Stimulated activated CD8-positive, alpha-beta memory T cell treated with anti-CD3 and anti-CD28 coated beads, Interleukin-7, amount 100 ng/mL, for 24 hours (primary cell): ENCODE measurements around the gene GJD2.

Source experiments
- DNase-seq: peaks from one replicate; pipeline ENCODE4 v3.0.0-alpha.2; 2020; ENCODE audit warnings: low read depth

GJD2 gene

DNA sequence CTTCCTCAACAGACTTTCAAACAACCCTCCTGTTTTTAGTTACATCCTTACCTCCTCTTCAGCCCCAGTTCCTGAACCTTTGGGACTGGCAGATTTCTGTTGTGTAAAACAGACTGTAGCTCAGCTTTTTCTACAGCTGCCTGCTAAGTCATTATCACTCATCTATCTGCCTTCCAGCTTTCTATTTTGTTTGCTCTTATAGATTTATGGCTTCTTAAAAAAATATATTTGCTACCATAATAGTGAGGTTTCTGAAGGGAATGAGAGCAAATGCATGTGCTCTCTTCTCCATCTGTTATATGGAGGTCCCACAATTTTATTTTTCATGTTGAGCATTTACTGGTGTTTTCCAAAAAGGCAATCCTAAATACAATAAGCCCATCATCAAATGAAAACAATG is 18.2 kb upstream of the GJD2 start:
- no peak for DNase-seq

DNA sequence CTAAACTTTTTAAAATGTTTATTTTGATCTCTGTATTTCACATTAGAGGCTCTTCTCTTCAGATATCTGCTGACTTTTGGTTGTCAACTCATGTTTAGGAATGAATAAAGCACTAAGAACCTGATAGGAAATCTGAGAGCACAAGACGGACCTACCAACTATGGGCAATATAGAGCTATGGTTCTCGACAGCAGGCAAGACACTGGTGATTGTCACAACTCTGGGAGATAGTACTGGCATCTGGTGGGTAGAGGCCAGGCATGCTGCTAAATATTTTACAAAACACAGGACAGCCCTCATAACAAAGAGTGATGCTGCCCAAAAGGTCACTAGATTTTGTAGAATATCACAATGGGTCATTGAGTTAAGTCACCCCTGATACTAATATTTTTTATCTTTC is 17.5 kb upstream of the GJD2 start:
- no peak for DNase-seq

DNA sequence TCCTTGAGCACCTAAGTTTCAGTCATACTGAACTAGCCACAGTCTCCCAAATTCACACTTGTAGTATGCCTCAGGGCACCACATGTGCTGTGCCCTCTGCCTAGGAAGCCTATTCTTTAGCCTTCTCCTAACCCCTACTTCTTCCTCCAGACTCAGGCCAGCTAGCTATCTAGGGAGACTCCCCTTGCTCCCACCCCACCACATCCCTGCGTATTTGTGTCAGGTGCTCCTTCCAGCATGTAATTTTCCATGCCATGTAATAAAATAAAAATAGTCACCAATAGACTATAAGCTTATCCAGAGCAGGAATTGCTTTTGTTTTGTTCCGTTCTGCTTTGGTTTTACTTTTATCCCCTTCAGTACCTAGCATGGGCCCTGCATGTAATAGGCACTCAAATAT is 14.9 kb upstream of the GJD2 start:
- no peak for DNase-seq

DNA sequence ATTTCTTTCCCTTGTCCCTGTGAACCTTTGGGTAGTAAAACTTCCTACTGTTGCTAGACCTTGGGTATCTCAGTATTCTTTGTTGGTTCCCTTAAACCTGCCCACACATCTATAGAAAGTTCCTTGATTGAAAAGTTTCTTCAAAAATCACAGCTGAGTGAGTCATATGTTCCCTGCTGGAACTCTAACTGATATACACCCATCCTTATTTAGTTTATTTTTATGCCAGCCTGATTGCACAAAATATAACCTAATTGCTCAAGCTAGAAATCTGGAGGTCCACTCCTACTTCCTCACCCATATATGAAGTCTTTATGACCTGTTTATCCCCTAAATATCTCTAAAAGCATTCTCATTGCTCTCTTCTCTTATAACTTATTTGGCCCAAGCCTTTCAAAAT is 13.7 kb upstream of the GJD2 start:
- no peak for DNase-seq

DNA sequence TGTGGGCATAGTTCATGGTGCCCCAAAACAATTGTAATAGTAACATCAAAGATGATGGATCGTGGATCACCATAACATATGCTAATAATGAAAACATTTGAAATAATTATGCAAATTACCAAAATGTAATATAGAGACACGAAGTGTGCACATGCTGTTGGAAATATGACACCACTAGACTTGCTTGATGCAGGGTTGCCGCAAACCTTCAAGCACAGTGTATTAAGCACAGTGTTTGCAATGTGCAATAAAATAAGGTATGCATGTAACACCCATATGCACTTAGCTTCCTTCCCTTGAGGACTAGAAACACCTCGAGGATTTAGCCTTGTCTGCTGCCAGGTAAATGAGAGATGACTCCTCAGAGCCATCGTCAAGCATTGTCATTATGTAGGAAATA is 10.9 kb upstream of the GJD2 start:
- no peak for DNase-seq

DNA sequence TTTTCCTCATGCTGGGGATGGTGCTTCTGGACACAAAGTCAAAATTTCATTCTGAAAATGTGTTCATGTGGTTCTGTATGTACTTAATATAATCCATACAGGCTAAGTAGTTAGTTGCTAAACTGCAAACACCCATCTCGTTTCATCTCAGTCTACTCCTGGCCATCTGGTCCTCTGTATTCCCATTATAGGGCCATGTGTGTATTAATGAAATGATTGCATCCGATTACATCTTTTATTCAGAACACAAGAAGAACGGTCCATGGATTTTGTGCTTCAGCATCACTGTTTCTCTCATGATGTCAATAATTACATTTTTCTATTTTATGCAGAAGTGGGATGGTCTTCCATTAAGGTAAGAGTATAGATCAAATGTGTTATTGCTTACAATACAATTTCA is 6.1 kb upstream of the GJD2 start:
- no peak for DNase-seq

DNA sequence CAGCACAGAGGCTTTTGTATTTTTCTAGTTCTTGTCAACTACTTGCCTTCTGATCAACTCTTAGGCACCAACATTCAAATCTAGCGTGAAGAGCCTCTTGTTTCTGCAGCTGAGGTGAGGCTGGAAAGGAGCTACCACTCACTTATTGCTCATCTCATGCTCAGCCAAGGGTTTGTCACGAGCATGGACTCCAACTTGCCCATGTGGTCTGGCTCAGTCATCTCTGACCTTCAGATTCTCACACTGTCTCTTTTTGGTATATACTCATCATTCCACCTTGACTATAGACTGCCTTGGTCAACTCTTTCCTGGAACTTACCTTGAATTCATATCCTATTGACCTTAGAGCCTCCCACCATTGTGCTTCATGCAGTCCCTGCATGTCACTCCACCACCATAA is 5.2 kb upstream of the GJD2 start:
- no peak for DNase-seq

DNA sequence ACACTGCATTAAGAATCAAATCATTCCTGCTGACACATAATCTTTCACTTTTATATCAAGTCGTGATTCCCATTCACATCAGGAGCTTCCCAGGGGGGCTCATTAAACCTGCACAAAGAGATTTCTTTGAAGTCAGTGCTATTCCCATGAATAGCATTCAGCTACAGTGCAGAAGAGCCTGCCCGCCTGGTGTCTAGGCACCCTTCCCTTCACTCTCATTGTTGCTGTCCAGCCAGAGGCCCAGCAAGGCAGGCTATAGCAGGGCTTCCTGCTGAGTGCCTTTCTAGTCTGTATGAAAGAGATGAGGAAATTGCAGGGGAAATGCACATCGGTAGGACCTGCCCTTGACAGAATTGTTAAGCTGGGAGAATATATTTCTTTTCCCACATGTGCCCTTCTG is 4.5 kb upstream of the GJD2 start:
- DNase-seq, result no peak

DNA sequence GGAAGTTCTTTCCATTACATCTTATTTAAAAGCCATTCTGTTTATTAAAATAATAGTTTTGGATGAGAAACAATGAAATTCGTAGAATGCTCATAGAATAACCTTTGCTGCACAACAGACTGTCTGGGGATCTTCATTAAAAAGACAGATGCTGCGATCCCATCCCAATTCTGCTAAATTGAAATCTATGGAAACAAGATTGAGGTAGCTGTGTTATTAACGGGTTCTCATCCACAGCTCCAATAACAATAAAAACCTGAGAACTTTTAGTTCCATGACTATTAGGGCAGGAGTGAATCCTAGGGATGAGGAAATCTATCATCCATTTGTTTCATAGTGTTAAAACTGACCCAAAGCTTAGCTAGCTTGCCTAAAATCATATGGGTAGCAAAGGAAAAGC is 2.5 kb upstream of the GJD2 start:
- no peak for DNase-seq

DNA sequence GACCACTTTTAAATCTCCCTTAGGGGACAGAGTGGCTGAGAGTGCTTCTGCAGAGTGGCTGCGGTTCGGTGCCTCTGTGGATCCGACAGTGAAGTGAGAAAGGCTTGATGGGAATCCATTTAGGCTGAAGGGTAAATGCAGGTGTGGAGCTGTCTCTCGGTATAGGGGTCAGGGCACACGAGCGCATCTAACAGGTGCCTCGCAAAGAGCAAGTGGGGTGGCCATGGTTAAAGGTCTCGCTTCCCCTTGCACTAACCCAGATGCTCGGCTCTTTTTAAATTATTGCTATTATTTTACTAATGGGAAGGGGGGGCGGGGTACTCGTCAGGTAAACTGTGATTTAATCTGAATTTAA is 598 bp upstream of the GJD2 start:
- DNase-seq, result no peak

DNA sequence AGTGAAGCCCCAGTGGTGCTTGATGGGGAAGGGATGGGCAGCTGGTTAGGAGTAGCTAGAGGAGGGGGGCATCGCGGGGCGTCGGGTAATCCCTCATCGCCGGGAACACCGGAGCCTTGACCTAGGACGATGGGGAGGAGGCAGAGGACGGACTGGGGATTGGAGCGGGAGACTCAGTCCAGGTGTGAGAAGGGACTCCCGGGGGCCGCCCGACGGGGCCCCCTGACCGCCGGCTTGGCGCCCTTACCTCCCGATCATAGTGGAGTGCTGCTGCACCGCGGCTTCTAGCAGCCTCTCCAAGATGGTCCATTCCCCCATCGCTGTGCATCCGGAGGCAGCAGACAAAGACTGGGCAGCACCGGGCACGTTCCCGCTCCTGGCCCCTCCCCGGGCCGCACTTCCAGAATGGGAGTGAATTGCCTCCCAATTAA is 612 bp downstream of the GJD2 start:
- DNase-seq, result no peak

DNA sequence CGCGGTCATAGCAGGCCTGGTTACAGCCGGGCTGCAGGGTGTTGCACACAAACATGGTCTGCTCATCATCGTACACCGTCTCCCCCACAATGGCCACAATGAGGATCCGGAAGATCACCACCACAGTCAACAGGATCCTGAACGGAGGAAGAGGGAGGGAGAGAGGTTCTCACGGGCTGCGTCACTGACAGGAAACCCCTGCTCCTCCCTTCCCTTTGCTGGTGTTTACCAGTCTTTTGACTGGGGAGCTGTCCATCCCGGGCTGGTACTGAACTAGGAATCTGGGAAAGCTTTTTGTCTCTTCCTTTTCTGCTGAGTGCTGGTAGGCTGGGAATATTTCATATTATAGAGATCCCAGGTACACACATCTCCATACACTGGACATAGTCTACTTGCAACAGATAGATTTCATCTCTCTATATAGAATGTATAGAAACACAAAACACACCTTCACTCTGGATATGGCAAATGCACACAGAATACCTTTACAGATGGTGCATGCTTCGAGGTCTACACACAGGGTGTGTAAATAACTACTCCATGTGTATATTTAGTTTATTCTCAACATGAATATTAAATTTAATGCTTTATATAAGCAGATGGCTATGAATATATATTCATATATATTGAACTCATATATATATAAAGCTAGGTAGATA is 1.4 kb downstream of the GJD2 start:
- no peak for DNase-seq

DNA sequence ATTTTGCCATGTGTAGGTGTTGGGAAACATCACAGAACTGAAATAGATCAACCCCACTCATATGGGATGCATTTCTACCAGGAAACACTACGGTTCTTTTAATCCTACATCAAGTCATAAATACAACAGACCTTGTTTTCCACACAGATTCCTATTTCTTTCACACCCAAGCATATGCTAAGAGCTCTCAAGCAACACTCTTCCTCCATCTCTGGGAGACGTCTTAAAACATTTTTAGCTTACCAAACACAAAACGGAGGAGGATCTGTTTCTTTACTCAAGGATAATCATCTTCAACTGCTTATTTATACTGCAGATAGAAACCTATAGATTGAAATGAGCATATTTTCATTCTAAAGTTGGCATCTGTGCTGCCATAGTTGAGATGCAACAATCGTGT is 5.1 kb downstream of the GJD2 start:
- no peak for DNase-seq

DNA sequence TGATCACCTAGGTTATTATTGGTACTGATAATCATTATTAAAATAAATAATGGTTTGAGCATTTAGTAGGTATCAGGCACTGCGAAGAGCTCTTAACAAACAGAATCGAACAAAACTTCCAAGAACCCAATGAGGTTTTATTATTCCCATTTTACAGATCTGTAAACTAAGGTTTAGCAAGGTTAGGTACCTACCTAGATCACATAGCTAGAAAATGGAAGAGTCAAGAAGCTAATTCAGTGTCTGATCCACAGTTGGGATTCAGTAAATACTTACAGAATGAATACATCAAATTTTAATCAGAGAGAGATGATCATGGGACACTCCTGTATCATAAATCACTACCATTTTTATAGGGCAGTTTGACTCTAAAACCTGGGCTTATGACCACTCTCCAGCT is 15.5 kb downstream of the GJD2 start:
- no peak for DNase-seq

DNA sequence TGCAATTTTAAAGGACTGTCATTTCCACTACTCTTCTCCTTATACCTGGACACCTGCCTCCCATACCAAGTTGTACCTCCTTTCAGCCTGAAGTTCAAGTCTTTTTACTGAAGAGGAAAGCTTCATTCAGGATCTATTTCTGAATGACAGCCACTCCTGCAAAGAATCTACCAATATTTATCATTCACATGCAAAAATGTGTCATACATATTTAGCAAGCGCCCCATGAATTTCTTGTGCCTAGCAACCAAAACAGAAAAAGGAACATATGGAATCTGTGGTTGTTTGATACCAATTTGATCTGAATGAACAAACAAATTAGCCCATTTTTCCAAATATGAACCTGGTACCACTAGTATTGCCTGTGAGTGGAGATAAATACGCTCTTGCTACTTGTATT is 16.8 kb downstream of the GJD2 start:
- no peak for DNase-seq

DNA sequence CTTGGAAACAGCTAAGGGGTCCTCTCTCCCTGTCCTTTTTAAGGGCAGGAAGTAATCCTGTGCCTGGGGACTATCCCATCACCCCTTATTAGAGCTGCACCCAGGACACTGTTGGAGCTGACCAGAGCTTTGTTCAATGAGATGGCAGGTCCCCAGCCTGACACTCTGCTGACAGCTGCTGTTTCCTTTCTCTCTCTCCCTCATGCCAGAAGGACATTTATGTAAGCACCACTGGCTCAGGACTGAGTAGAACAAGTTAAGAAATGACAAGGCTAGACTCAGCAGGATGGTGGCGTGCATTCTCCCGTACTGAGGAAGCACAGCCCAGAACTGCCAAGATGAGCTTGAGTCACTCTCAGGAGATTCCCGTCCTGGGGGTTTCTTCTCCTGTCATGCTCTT is 17.3 kb downstream of the GJD2 start:
- DNase-seq, result no peak

DNA sequence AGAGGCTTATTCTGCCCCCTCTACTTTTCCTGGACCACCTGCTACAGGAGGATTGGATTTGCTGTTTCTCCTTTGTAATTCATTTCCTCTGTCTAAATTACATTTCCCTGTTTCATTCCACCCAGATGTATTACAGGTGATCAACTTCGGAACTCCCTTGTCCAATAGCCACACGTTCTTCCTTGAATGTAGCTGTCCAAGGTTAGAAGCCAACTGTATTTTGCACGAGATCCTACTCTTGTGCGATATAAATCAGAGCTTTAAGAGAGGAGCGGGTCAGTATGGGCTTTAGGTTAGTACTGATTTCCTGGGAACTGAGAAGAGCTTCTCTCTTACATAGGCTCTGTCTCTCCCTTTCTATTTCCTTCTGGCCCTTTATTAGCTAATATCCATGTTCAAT is 20.5 kb downstream of the GJD2 start:
- DNase-seq, result no peak

DNA sequence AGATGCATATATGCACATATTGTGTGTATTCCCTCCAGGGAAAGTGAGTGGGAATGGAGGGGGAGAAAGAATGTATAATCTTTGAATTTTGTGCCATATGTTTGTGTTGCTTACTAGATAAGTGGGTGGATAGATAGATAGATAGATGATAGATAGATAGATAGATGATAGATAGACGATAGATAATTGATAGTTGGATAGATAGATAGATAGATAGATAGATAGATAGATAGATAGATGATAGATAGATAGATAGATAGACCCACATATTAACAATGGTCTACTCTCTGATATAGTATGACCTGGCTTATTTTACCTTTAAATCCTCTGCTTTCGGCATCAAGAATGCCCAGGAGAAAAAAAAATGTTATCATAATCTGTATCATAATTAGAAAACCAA is 21.2 kb downstream of the GJD2 start:
- no peak for DNase-seq

DNA sequence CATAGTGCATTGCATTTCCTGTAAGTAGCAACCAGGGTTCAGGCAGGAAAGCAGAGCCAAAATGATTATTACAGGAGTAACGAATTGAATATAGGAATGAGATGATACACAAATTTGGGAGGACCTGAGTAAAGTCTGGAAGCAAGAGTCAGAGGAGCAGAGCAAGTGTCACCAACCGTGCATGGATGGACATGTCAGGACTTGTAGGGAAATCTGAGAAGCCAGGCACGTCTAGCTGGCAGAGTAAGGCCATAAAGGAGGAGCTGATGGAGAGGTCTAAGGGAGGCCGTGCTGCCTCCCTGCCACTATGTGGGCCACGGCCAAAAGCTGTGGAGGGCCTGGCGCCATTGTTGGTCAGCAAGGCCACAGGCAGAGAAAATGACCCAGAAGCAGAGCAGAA is 22.4 kb downstream of the GJD2 start:
- no peak for DNase-seq

DNA sequence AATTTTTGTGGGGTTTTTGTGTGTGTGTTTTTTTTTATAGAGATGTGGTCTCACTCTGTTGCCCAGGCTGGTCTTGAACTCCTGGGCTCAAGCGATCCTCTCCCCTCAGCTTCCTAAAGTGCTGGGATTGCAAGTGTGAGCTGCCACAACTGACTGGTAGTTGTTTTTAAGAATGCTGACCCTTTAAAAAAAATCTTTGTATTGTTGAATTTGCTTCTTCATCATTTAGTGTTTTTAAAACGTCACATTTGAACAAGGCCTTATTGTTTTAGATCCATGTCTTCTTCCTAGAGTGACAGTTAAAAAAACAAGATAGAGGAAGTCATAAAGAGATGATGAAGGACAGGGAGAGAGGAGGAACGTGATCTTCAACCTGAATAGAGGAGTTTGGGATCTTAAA is 24.1 kb downstream of the GJD2 start:
- no peak for DNase-seq

DNA sequence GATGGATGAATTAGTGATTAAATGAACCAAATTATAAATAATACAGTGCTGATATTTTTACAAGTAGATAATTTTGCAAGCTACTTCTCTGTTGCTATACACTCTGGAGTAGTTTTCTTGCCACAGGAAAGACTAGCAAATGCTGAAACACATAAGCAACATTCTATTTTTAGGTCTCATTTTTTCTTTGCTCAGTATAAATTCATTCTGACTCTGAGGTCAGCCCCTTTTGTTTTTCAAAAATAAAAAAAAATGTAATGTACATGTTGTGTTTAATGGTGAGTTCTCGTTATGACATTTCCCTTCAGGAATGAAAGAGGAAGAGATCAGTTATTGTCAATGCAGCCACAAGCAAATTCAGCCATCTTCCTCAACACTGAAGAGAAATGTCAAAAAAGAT is 24.9 kb downstream of the GJD2 start:
- no peak for DNase-seq

DNA sequence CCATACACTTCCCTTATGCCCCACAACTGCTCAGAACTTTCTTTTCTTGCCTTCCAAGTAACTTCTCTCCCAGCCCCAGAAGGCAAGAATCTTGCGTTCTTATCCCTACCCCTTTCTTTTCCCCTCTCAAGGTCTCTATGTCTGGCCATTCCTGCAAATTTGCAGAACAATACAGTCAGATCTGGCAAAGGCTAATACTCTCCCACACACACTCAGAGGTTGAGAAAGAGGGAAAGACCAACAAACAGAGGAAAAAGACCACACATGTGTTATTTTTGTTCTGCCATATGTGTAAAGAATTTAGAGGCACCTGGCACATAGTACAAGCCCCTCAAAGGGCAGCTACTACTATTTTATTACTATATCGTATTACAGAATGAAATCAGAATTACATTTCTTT is 25.7 kb downstream of the GJD2 start:
- no peak for DNase-seq

DNA sequence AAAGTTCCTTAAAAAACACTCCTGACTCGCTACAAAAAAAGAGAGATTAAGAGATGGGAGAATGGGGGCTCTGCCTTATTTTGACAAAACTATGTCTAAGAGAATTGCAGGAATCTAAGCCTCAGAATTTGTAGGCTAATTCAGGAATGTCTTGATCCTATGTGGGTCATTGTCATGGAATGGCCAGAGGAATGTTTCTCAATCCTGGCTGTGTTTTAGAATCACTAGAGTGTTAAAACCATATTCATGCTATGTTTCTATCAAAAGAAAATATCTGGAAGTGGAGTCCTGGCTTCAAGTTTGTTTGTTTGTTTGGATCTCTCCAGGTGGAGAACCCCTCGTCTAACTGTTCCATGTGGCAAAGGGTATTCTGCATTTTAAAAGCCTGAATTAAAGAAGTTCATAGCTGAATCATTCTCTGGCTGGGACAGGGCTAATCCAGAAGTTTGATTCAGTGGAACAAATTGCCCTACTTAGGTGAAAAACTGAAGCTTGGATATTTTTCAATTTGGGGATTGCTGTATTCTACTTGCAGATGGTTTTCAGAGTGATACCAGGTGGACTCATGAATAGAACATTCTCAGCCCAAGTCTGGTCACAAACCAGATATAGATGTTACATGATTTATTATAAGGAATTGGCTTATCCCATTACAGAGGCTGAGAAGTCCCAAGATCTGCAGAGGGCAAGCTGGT is 28.2 kb downstream of the GJD2 start:
- DNase-seq, result no peak

DNA sequence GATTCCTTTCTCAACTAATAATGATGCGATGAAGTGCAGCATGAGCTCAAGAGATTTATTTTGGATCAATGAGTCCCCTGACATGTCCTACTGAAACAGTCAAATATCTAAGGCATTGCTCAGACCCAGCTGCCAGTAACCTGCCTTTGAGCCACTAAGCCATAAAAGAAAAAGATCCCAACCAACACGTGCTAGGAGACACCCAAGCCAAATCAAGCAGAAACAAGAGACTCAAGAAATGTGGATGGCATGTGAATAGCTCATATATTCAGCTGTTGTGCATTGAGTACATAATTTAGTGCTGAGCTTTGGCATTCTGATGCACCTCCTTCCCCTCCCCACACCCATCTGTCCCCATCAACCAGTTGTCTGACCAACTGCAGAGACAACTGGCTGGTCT is 29.2 kb downstream of the GJD2 start:
- DNase-seq, result no peak
